CD4-positive, alpha-beta memory T cell (primary cell): ENCODE data around the gene PLXDC2. TPM values are rescaled to one million over a fixed set of nuclear protein-coding genes. Genes with fewer than 3 reads are reported as not detected.

Experiments
- CTCF ChIA-PET: fragments of 350-600 bp; sonication (Branson Sonifier 250); formaldehyde crosslinking; loops from one replicate; lab custom pipeline; 2021; ENCODE audit warnings: inconsistent platforms; ENCODE audit not compliant: partially characterized antibody; lab: Charles Lee
- POLR2A ChIA-PET: fragments of 350-600 bp; sonication (Branson Sonifier 250); formaldehyde crosslinking; loops from one replicate; lab custom pipeline; 2021; ENCODE audit not compliant: partially characterized antibody; lab: Charles Lee
- DNase-seq, 5 donors: peaks; one replicate each; pipeline versions ENCODE4 v3.0.0 to v3.0.0-alpha.2; 2020 to 2022; ENCODE audit warnings: mixed read lengths in 1 of 5
- H3K27ac ChIP-seq: one replicate; pipeline ENCODE4 v1.7.0; 2013; ENCODE audit warnings: low read depth, low read length
- H3K27me3 ChIP-seq: 2 replicates; pipeline ENCODE4 v1.7.0; 2013; ENCODE audit warnings: mild to moderate bottlenecking, low read length, moderate library complexity; ENCODE audit not compliant: insufficient read depth
- H3K36me3 ChIP-seq: 2 replicates; pipeline ENCODE4 v1.7.0; 2013; ENCODE audit warnings: mild to moderate bottlenecking, low read length, moderate library complexity; ENCODE audit not compliant: insufficient read depth
- H3K4me1 ChIP-seq: 2 replicates; pipeline ENCODE4 v1.7.0; 2013; ENCODE audit warnings: mild to moderate bottlenecking, low read length, moderate library complexity; ENCODE audit not compliant: insufficient read depth
- H3K4me3 ChIP-seq, 2 donors: one replicate each; pipeline ENCODE4 v1.7.0; 2013; ENCODE audit warnings: low read length in 2 of 2, mild to moderate bottlenecking in 1 of 2
- H3K9me3 ChIP-seq, 2 donors: one replicate each; pipeline ENCODE4 v1.7.0; 2013; ENCODE audit warnings: low read length in 2 of 2, control low read depth in 1 of 2; ENCODE audit not compliant: control insufficient read depth in 1 of 2
- H3K27ac Mint-ChIP-seq, 7 donors: one replicate each; pipeline ENCODE4 v1.8.0; 2020 to 2021; ENCODE audit warnings: mixed read lengths in 7 of 7, mild to moderate bottlenecking in 6 of 7, inconsistent platforms in 3 of 7, moderate library complexity in 3 of 7
- H3K27me3 Mint-ChIP-seq, 2 donors: one replicate each; pipeline ENCODE4 v1.8.0; 2020 to 2021; ENCODE audit warnings: mixed read lengths in 2 of 2
- H3K36me3 Mint-ChIP-seq, 2 donors: one replicate each; pipeline ENCODE4 v1.8.0; 2020 to 2021; ENCODE audit warnings: mixed read lengths in 2 of 2, inconsistent platforms in 1 of 2, mild to moderate bottlenecking in 1 of 2
- H3K4me1 Mint-ChIP-seq, 4 donors: one replicate each; pipeline ENCODE4 v1.8.0; 2020 to 2021; ENCODE audit warnings: mixed read lengths in 4 of 4, mild to moderate bottlenecking in 1 of 4
- H3K4me3 Mint-ChIP-seq, 8 donors: one replicate each; pipeline ENCODE4 v1.8.0; 2020 to 2021; ENCODE audit warnings: mixed read lengths in 8 of 8, mild to moderate bottlenecking in 7 of 8, moderate library complexity in 6 of 8, inconsistent platforms in 3 of 8
- H3K9me3 Mint-ChIP-seq, 8 donors: one replicate each; pipeline ENCODE4 v1.8.0; 2020 to 2021; ENCODE audit warnings: mixed read lengths in 8 of 8, mild to moderate bottlenecking in 5 of 8, inconsistent platforms in 3 of 8, moderate library complexity in 1 of 8
- intact Hi-C: fragments of 100-400 bp; cut with micrococcal nuclease; formaldehyde crosslinking; loops from one replicate; pipeline ENCODE4 v1.15.1; 2023
- polyA plus RNA-seq, 2 donors: library from polyadenylated mRNA; unstranded; fragments of 300-500 nt; fragmentation: Illumina TruSeq; gene quantifications; one replicate each; pipeline ENCODE4 v1.2.3, GENCODE V29; 2021
- total RNA-seq, 2 experiments: library from RNA; stranded (reverse); gene quantifications; one replicate each; pipeline ENCODE4 v1.2.3, GENCODE V29; 2021

PLXDC2 gene
- total and polyA plus RNA-seq, 4 experiments from 2014 or later: 0.90 to 1.2 TPM; not detected in 2

GRCh38 chr10:19968745-19969144, 152.5 kb downstream of the PLXDC2 start:
- POLR2A ChIA-PET: no interaction called here
- H3K4me1 ChIP-seq: no peaks in the 10 kb centered on the region
- Mint-ChIP-seq H3K9me3 (peaks cover 0 to 11% (median 4%) of the 10 kb centered on the region in 8 donors), H3K36me3 (no peaks in the 10 kb centered on the region), H3K27me3 (no peaks in the 10 kb centered on the region), H3K4me3 (no peak overlapping the region), H3K27ac (no peak overlapping the region), H3K4me1 (no peaks in the 10 kb centered on the region)
- H3K27ac ChIP-seq: no peak overlapping the region
- H3K9me3 ChIP-seq: no peaks in the 10 kb centered on the region
- H3K27me3 ChIP-seq: no peaks in the 10 kb centered on the region
- CTCF ChIA-PET: no interaction called here
- no peaks in the 10 kb centered on the region for H3K36me3 ChIP-seq
- no peak overlapping the region for H3K4me3 ChIP-seq
- no peak for DNase-seq
- intact Hi-C loops: no loop called here

- no peak overlapping the region for H3K27ac ChIP-seq
- H3K4me1 Mint-ChIP-seq: no peaks in the 10 kb centered on the region
- H3K9me3 Mint-ChIP-seq: peaks cover 0 to 8% (median 3%) of the 10 kb centered on the region in 8 donors
- intact Hi-C loops: no loop called here
- no peaks in the 10 kb centered on the region for H3K9me3 ChIP-seq
- H3K27me3 Mint-ChIP-seq: no peaks in the 10 kb centered on the region
- no peaks in the 10 kb centered on the region for H3K27me3 ChIP-seq
- no peaks in the 10 kb centered on the region for H3K36me3 ChIP-seq
- H3K27ac Mint-ChIP-seq: no peak overlapping the region
- H3K36me3 Mint-ChIP-seq: no peaks in the 10 kb centered on the region
- no peak for DNase-seq
- H3K4me3 ChIP-seq: no peak overlapping the region
- ChIA-PET CTCF (no interaction called here), POLR2A (no interaction called here)
- H3K4me1 ChIP-seq: no peaks in the 10 kb centered on the region
- no peak overlapping the region for H3K4me3 Mint-ChIP-seq
Observed at GRCh38 chr10:19970256-19970655, 154.0 kb downstream of the PLXDC2 start.

- Histone ChIP-seq H3K4me1 (no peaks in the 10 kb centered on the region), H3K4me3 (no peak overlapping the region), H3K27ac (no peak overlapping the region), H3K9me3 (no peaks in the 10 kb centered on the region), H3K36me3 (no peaks in the 10 kb centered on the region), H3K27me3 (no peaks in the 10 kb centered on the region)
- no peak for DNase-seq
- Mint-ChIP-seq H3K4me1 (no peaks in the 10 kb centered on the region), H3K9me3 (peaks cover 0 to 8% (median 3%) of the 10 kb centered on the region in 8 donors), H3K4me3 (no peak overlapping the region), H3K27ac (no peak overlapping the region), H3K36me3 (no peaks in the 10 kb centered on the region), H3K27me3 (no peaks in the 10 kb centered on the region)
- ChIA-PET CTCF (no interaction called here), POLR2A (no interaction called here)
- intact Hi-C loops: no loop called here
Observed at GRCh38 chr10:19970717-19971116, 154.5 kb downstream of the PLXDC2 start.

- H3K27me3 ChIP-seq: no peaks in the 10 kb centered on the region
- H3K4me1 Mint-ChIP-seq: no peaks in the 10 kb centered on the region
- H3K27me3 Mint-ChIP-seq: no peaks in the 10 kb centered on the region
- H3K4me1 ChIP-seq: no peaks in the 10 kb centered on the region
- no peak overlapping the region for H3K4me3 ChIP-seq
- intact Hi-C loops: no loop called here
- no peaks in the 10 kb centered on the region for H3K9me3 ChIP-seq
- no peaks in the 10 kb centered on the region for H3K36me3 ChIP-seq
- no peak for DNase-seq
- no peak overlapping the region for H3K27ac ChIP-seq
- H3K27ac Mint-ChIP-seq: no peak overlapping the region
- ChIA-PET CTCF (no interaction called here), POLR2A (no interaction called here)
- H3K9me3 Mint-ChIP-seq: peaks cover 0 to 8% (median 4%) of the 10 kb centered on the region in 8 donors
- H3K36me3 Mint-ChIP-seq: no peaks in the 10 kb centered on the region
- no peak overlapping the region for H3K4me3 Mint-ChIP-seq
Observed at GRCh38 chr10:19971343-19972052, 155.3 kb downstream of the PLXDC2 start.

- intact Hi-C loops: no loop called here
- Mint-ChIP-seq H3K9me3 (peaks cover 0 to 10% (median 4%) of the 10 kb centered on the region in 8 donors), H3K4me1 (no peaks in the 10 kb centered on the region), H3K27me3 (no peaks in the 10 kb centered on the region), H3K27ac (no peak overlapping the region), H3K36me3 (no peaks in the 10 kb centered on the region), H3K4me3 (no peak overlapping the region)
- no peaks in the 10 kb centered on the region for H3K36me3 ChIP-seq
- DNase-seq: no peak
- POLR2A ChIA-PET: no interaction called here
- H3K27me3 ChIP-seq: no peaks in the 10 kb centered on the region
- H3K4me3 ChIP-seq: no peak overlapping the region
- H3K9me3 ChIP-seq: no peaks in the 10 kb centered on the region
- no peaks in the 10 kb centered on the region for H3K4me1 ChIP-seq
- H3K27ac ChIP-seq: no peak overlapping the region
- CTCF ChIA-PET: no interaction called here
Observed at GRCh38 chr10:19974138-19974537, 157.9 kb downstream of the PLXDC2 start.

- Mint-ChIP-seq H3K27ac (no peak overlapping the region), H3K36me3 (no peaks in the 10 kb centered on the region), H3K4me3 (no peak overlapping the region), H3K9me3 (peaks cover 0 to 10% (median 4%) of the 10 kb centered on the region in 8 donors), H3K27me3 (no peaks in the 10 kb centered on the region), H3K4me1 (no peaks in the 10 kb centered on the region)
- H3K27ac ChIP-seq: no peak overlapping the region
- intact Hi-C loops: no loop called here
- no peak overlapping the region for H3K4me3 ChIP-seq
- H3K4me1 ChIP-seq: no peaks in the 10 kb centered on the region
- DNase-seq: no peak
- no peaks in the 10 kb centered on the region for H3K9me3 ChIP-seq
- H3K27me3 ChIP-seq: no peaks in the 10 kb centered on the region
- ChIA-PET CTCF (no interaction called here), POLR2A (no interaction called here)
- H3K36me3 ChIP-seq: no peaks in the 10 kb centered on the region
Observed at GRCh38 chr10:19974554-19974953, 158.3 kb downstream of the PLXDC2 start.

- no peak overlapping the region for H3K4me3 Mint-ChIP-seq
- no peak for DNase-seq
- H3K27ac ChIP-seq: no peak overlapping the region
- no peaks in the 10 kb centered on the region for H3K27me3 Mint-ChIP-seq
- peaks cover 0 to 10% (median 3%) of the 10 kb centered on the region in 8 donors for H3K9me3 Mint-ChIP-seq
- no peaks in the 10 kb centered on the region for H3K36me3 ChIP-seq
- no peaks in the 10 kb centered on the region for H3K27me3 ChIP-seq
- H3K4me1 ChIP-seq: no peaks in the 10 kb centered on the region
- H3K36me3 Mint-ChIP-seq: no peaks in the 10 kb centered on the region
- ChIA-PET POLR2A (no interaction called here), CTCF (no interaction called here)
- no peak overlapping the region for H3K27ac Mint-ChIP-seq
- H3K4me3 ChIP-seq: no peak overlapping the region
- no peaks in the 10 kb centered on the region for H3K9me3 ChIP-seq
- no peaks in the 10 kb centered on the region for H3K4me1 Mint-ChIP-seq
- intact Hi-C loops: no loop called here
Observed at GRCh38 chr10:19977097-19977521, 160.9 kb downstream of the PLXDC2 start.
